ENCODE measurements around the gene CD79A.

Gene CD79A

DNA sequence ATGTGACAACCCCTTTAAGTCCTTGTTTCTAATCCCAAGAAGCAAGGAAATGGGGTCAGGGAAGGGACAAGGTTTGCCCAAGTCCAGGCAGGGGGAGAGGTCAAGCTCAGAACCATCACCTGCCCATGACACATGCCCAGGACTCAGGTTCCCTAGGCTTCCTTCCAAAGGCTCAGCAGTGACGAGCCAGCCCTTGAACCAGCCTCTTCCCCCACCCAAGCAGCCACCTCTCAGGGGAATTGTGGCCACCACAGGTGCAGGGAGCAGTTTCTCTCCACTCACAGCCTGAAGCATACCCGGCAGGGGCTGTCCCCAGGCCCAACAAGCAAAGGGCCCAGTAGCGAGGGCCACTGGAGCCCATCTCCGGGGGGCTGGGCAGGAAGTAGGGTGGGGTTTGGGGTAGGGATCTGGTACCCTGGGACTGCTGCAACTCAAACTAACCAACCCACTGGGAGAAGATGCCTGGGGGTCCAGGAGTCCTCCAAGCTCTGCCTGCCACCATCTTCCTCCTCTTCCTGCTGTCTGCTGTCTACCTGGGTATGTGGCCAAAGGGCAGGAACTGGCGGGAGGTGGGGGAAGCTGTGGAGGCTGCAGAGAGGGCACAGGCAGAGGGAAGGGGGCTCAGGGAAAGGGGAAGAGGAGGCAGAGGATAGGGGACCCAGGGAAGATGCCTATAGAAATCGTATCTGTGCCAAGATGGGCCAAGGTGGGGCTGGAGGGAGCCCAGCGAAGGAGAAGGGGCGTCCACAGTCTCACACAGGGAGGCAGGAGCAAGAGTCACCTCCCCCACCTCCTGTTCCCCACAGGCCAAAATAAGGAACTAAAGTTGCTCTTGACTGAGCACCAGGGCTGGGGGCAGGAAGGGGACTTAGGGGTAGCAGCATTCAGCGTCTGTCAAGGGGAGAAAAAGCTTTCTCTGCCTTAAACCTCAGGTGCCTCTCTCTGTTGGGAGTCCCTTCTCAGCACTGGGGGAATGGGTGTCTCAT lies at the start of gene CD79A:
CD79A (plus strand) TSS at position 433 of the 986 bp plus-strand sequence; CDS start at position 459, 26 bp downstream.
- DNase-seq (ENCODE audit: low read depth in 2 of 3, low spot score in 1 of 3), result no peak

DNA sequence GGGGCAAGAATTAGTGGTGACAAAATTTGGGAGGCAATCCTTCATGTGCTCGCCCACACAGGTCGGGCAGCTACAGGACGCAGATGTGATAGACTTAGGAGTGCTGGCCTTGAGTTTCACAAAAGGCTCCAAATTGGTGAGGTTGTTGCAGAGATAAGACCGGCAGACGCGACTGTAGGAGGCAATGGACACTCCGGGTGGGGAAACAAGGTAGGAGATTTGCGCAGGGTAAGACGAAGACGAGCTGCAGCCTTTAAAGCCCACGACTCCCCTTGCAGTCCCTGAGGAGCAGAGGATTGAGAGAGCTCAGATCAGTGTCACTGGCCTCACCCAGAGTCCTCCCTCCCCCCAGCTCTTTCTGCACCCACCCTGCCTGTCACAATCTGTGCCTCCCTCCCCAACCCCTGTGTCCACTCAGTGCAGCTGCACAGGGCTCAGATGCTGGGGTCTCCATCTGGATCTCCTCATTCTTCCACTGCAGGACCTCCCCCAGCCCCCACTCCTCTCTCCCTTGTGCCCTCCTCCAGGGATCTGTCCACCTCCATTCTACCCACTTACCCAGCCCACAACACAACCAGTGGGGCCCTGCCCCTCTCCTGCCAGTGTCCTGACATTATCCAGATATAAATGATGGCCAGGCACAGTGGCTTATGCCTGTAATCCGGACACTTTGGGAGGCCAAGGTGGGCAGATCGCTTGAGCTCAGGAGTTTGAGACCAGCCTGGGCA lies 38.9 kb upstream of the CD79A start:
- no peak for DNase-seq (ENCODE audit: low read depth in 2 of 3, low spot score in 1 of 3)

DNA sequence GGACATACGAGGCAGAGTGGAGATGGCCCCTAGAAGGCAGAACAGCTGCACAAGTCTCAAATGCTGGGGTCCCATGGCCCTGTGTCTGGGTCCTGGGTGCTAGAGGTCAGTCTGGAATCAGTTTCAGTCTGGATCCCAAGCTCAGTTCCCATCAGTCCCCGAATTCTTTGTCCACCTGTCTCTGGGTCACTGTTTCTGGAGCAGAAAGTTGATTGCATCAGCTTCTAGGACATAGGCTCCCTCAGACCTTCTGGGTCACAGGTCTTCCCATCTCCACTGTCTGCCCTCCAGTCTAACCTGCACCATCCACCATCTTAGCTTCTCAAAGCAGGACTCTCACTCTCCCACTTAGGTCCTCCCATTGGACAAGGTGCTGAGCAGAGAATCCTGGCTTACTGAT lies 37.9 kb upstream of the CD79A start:
- DNase-seq (ENCODE audit: low read depth in 2 of 3, low spot score in 1 of 3), result no peak

- no peak for DNase-seq (ENCODE audit: low read depth in 2 of 3, low spot score in 1 of 3)
Observed at GRCh38 chr19:41843371-41843770, 33.7 kb upstream of the CD79A start.

DNA sequence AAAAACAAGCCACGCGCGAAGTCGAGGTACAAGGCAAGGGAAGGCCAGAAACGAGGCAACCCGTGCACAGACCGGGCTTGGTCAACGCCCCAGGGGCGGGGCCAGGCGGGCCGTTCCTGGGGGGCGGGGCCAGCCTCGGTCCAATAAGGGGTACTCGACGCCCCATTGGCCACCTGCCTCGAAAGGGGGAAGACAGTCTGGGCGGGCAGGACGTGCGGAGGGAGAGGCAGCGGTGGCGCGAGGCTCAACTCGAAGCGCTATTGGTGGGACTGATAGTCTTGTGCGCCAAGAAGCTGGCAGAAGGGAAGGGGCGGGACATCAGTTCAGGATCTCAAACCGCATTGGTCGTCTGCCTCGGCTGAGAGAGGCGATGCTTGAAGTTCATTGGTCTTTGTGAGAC lies 32.5 kb upstream of the CD79A start, which contains the start of gene LYPD4:
LYPD4 (minus strand) TSS at position 83 of the 400 bp plus-strand sequence. CDS start 5,398 bp downstream, outside the sequence.
- no peak for DNase-seq (ENCODE audit: low read depth in 2 of 3, low spot score in 1 of 3)

GRCh38 chr19:41845001-41845050 lies 32.3 kb upstream of the CD79A start, which contains the start of gene DMRTC2:
DMRTC2 (plus strand) TSS chr19:41845042; CDS start chr19:41847429, 2,387 bp downstream.
- DNase-seq (ENCODE audit: low read depth in 2 of 3, low spot score in 1 of 3), result no peak

- DNase-seq (ENCODE audit: low read depth in 2 of 3, low spot score in 1 of 3), result no peak
Observed at GRCh38 chr19:41845051-41845590, 32.0 kb upstream of the CD79A start.

GRCh38 chr19:41847351-41848105 lies 29.6 kb upstream of the CD79A start:
- DNase-seq (ENCODE audit: low read depth in 2 of 3, low spot score in 1 of 3), result no peak

DNA sequence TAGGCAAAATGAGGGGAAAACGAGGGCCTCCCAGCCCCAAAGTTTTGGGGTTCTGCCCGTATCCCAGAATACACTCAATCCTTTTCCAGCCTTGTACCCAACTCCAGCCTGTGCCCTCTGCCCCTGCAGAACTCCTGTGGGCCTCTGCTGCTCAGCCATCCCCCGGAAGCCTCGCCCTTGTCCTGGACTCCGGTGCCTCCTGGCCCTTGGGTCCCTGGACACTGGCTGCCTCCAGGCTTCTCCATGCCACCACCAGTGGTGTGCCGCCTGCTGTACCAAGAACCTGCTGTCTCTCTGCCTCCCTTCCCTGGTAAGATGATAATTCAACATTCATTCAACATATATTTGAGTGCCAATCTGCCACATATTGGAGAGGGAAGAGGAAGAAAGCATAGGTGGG lies 28.4 kb upstream of the CD79A start:
- no peak for DNase-seq (ENCODE audit: low read depth in 2 of 3, low spot score in 1 of 3)

- no peak for DNase-seq (ENCODE audit: low read depth in 2 of 3, low spot score in 1 of 3)
Observed at GRCh38 chr19:41849067-41849466, 28.0 kb upstream of the CD79A start.

- no peak for DNase-seq (ENCODE audit: low read depth in 2 of 3, low spot score in 1 of 3)
Observed at GRCh38 chr19:41850381-41850780, 26.7 kb upstream of the CD79A start.

DNA sequence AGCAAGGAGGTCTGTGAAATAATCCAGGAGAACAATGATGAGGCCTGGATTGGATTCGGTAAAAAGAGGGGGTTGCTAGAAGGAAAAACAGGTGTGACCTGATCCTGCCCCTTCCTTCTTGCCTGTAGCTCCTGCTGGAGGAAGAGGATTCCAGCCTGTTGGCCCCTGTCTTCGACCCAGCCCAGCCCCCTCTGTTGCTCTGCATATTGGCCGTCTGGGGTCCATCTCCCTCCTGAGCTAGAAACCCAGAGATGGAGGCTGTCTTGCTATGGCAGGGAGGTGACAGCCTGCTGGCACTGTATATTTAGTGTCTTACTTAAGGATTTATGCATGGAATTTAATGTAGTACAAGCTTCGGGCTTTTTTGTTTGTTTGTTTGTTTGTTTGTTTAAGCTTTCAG lies 25.6 kb upstream of the CD79A start:
- no peak for DNase-seq (ENCODE audit: low read depth in 2 of 3, low spot score in 1 of 3)

DNA sequence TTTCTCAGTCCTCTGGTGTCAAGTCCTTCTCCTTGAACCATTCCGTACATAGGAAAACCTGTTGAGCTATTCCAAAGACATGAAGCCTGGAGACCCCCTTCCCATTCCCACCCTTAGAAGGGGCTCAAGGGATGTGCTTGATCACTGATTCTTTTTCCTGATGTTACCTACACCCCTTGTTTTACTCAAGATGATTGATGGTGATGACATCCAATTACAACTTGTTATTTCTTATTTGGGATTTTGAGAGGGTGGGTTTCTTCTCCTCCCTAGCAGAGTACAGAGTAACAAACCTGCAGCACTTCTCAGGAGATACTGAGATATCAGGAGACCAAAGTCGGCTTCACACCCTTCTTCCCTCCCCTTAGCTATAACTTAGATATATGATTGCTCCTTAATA lies 23.7 kb upstream of the CD79A start:
- no peak for DNase-seq (ENCODE audit: low read depth in 2 of 3, low spot score in 1 of 3)

- DNase-seq (ENCODE audit: low read depth in 2 of 3, low spot score in 1 of 3), result no peak
Observed at GRCh38 chr19:41853768-41854167, 23.3 kb upstream of the CD79A start.

GRCh38 chr19:41859213-41859617 lies 17.9 kb upstream of the CD79A start:
- DNase-seq (ENCODE audit: low read depth in 2 of 3, low spot score in 1 of 3), result no peak

DNA sequence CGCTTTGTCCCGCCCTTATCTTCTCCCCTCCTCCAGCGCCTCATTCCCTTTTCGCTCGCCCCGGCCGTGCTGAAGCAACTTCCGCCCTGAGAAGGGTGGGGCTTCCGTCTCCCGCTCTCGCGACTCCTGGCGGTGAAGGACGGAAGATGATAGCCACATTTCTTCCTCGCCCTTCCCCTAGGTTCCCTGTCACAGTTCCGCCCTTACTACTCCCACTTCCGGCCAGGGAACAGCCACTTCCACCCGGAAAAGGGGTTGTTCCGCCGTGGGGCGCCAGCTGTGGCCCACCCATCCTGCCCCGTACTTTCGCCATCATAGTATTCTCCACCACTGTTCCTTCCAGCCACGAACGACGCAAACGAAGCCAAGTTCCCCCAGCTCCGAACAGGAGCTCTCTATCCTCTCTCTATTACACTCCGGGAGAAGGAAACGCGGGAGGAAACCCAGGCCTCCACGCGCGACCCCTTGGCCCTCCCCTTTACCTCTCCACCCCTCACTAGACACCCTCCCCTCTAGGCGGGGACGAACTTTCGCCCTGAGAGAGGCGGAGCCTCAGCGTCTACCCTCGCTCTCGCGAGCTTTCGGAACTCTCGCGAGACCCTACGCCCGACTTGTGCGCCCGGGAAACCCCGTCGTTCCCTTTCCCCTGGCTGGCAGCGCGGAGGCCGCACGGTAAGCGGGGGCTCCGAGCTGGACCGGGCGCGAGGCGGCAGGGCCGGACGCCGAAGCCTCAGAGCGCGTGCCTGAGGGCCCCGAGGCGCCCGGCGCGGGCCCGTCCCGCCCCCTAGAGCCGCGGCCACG lies 17.3 kb upstream of the CD79A start, which contains the start of gene RPS19:
RPS19 (plus strand) TSS at position 638 of the 801 bp plus-strand sequence. CDS start 520 bp downstream, outside the sequence.
- DNase-seq (ENCODE audit: low read depth in 2 of 3, low spot score in 1 of 3), result peak; percentile 96 to 98 (median 96)

GRCh38 chr19:41860419-41861115 lies 16.5 kb upstream of the CD79A start:
- DNase-seq (ENCODE audit: low read depth in 2 of 3, low spot score in 1 of 3), result no peak

DNA sequence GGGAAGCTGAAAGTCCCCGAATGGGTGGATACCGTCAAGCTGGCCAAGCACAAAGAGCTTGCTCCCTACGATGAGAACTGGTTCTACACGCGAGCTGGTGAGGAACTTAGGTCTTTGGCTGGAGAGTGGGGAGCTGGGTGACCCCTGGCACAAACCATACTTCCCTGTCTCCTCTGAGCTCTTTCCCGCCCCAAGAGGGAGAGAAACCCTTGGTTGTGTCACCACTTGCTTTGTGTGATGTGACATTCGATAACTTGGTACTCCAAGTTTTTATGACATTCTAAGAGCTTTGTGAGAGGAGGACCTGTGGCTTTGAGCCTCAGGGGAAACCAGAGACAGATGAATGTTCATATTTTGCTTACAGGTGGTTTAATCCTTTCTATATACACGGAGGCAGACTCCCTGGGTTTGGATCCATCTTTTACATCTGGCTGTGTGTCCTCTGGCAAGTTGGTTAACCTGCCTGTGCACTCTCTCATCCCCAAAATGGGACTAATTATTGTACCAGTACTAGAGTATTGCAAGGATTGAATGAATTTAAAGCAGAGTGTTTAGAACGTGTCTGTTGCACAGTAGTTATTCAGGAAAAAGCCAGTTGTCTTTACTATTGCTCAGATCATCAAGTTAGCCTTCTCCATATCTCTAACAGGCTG lies 15.8 kb upstream of the CD79A start:
- no peak for DNase-seq (ENCODE audit: low read depth in 2 of 3, low spot score in 1 of 3)

- DNase-seq (ENCODE audit: low read depth in 2 of 3, low spot score in 1 of 3), result no peak
Observed at GRCh38 chr19:41861846-41862245, 15.2 kb upstream of the CD79A start.

Measured in stimulated activated CD4-positive, alpha-beta T cell treated with anti-CD3 and anti-CD28 coated beads, Interleukin-12 subunit alpha, Interleukin-12 subunit beta, amount 100 ng/mL, for 48 hours (primary cell).